Left colon (tissue), 2 donors: Measurements from ENCODE around the gene PSMD6. TPM values are rescaled to one million over a fixed set of nuclear protein-coding genes. Genes with fewer than 3 reads are reported as not detected.
A peak's percentile ranks its signal among the peaks of the same experiment; 100 is the strongest.

Source experiments
- ATAC-seq: fragments of 200-7000 bp; cut with Tn5 transposase; one replicate; pipeline ENCODE4 v1.9.1; 2020; ENCODE audit warnings: mild to moderate bottlenecking, moderate library complexity
- DNase-seq, 2 donors: peaks; one replicate each; pipeline ENCODE4 v3.0.0-alpha.2; 2020
- intact Hi-C, 2 donors: fragments of 100-400 bp; cut with DNase I in 1 of 2; cut with micrococcal nuclease in 1 of 2; formaldehyde crosslinking; loops; one replicate each; pipeline versions ENCODE4 v1.11.2 to v1.14.0; 2022; cut with DNase I, micrococcal nuclease
- total RNA-seq, 2 donors: library from RNA; stranded (reverse); fragmentation: NEBNext Ultra II Directional; extraction: Animal tissue kit (Norgen Biotek cat#: 25700); gene quantifications; one replicate each; pipeline ENCODE4 v1.2.1, GENCODE V29; 2021
- donor health status: DM: no; HTN: no; CAD: no.
- donor health status: DM: yes; HTN: yes; CAD: no.

PSMD6 gene
- total RNA-seq, 2 donors from 2014 or later: 49.4 to 51.4 TPM

GRCh38 chr3:63990204-63990603 lies 33.1 kb downstream of the PSMD6 start:
- DNase-seq (no peak), ATAC-seq (no peak)
- intact Hi-C loops: loop anchor here in 1 of 2 donors (10.0 kb wide), 1 partner anchor 85 kb away; no protein-coding TSS in a partner anchor

GRCh38 chr3:63988943-63989342 lies 34.4 kb downstream of the PSMD6 start:
- DNase-seq: no peak
- no peak for ATAC-seq
- intact Hi-C loops: no loop called here

- no peak for DNase-seq
- intact Hi-C loops: no loop called here
- no peak for ATAC-seq
These were observed 36.5 kb downstream of the PSMD6 start for GRCh38 chr3:63986831-63987230.

- DNase-seq (no peak), ATAC-seq (no peak)
- intact Hi-C loops: no loop called here
These were observed 37.1 kb downstream of the PSMD6 start for GRCh38 chr3:63986146-63986545.

GRCh38 chr3:63984391-63984790 lies 38.9 kb downstream of the PSMD6 start:
- ATAC-seq (no peak), DNase-seq (no peak)
- intact Hi-C loops: no loop called here

GRCh38 chr3:63981980-63982379 lies 41.3 kb downstream of the PSMD6 start:
- DNase-seq (no peak), ATAC-seq (no peak)
- intact Hi-C loops: no loop called here

- DNase-seq: no peak
- intact Hi-C loops: no loop called here
- peak; percentile 46 for ATAC-seq
These were observed 42.3 kb downstream of the PSMD6 start for GRCh38 chr3:63980830-63981498.

GRCh38 chr3:63980019-63980418 lies 43.3 kb downstream of the PSMD6 start:
- ATAC-seq: no peak

GRCh38 chr3:63979093-63979885 lies 44.0 kb downstream of the PSMD6 start:
- intact Hi-C loops: no loop called here
- no peak for DNase-seq
- peak; percentile 40 for ATAC-seq

More at GRCh38 chr3:63980019-63980418, 43.3 kb downstream of the PSMD6 start:
- no peak for DNase-seq
- intact Hi-C loops: no loop called here

GRCh38 chr3:63977893-63978292 lies 45.4 kb downstream of the PSMD6 start:
- no peak for ATAC-seq
- DNase-seq: no peak
- intact Hi-C loops: no loop called here

GRCh38 chr3:63976872-63977200 lies 46.5 kb downstream of the PSMD6 start:
- DNase-seq: no peak
- ATAC-seq: no peak
- intact Hi-C loops: no loop called here

- intact Hi-C loops: no loop called here
- no peak for ATAC-seq
- DNase-seq: no peak
These were observed 47.0 kb downstream of the PSMD6 start for GRCh38 chr3:63976161-63976871.

GRCh38 chr3:63975723-63976122 lies 47.6 kb downstream of the PSMD6 start:
- ATAC-seq (no peak), DNase-seq (no peak)
- intact Hi-C loops: no loop called here

- intact Hi-C loops: no loop called here
- no peak for DNase-seq
- ATAC-seq: no peak
These were observed 48.8 kb downstream of the PSMD6 start for GRCh38 chr3:63974451-63974850.

GRCh38 chr3:63973406-63973805 lies 49.9 kb downstream of the PSMD6 start:
- ATAC-seq (no peak), DNase-seq (no peak)
- intact Hi-C loops: no loop called here

GRCh38 chr3:63972987-63973386 lies 50.3 kb downstream of the PSMD6 start:
- no peak for ATAC-seq

GRCh38 chr3:63972196-63972595 lies 51.1 kb downstream of the PSMD6 start:
- DNase-seq (no peak), ATAC-seq (peak; percentile 31)
- intact Hi-C loops: no loop called here

More at GRCh38 chr3:63972987-63973386, 50.3 kb downstream of the PSMD6 start:
- intact Hi-C loops: no loop called here
- DNase-seq: no peak

GRCh38 chr3:63970631-63971475 lies 52.4 kb downstream of the PSMD6 start:
- DNase-seq (peak in 1 of 2 donors; percentile 24), ATAC-seq (no peak)
- intact Hi-C loops: no loop called here

GRCh38 chr3:63969876-63970275 lies 53.4 kb downstream of the PSMD6 start:
- no peak for DNase-seq
- no peak for ATAC-seq
- intact Hi-C loops: no loop called here
